Measurements from ENCODE around the gene HOXA3.

HOXA3 gene

GRCh38 chr7:27199849-27200760 lies 47.7 kb upstream of the HOXA3 start, which contains the start of gene HOXA13:
Gene HOXA13 (minus strand): TSS chr7:27200091. CDS start chr7:27200077, 14 bp downstream.
- Histone ChIP-seq H3K4me2 (ENCODE audit: low read depth, low read length) (peak within 1 kb of the TSS; percentile 86), H3K79me2 (ENCODE audit: low read length) (no peaks in the 10 kb centered on the region), H3K27ac (ENCODE audit: low read length) (no peak within 1 kb of the TSS), H3K9me2 (replicated peaks; ENCODE audit: insufficient read depth, low read length) (no peaks in the 10 kb centered on the region), H3K9me3 (replicated peaks; ENCODE audit: insufficient read depth, low read length) (no peaks in the 10 kb centered on the region), H4K20me1 (ENCODE audit: insufficient read depth, low read length) (0 out of 2 replicates have a peak, but pooled peaks cover 3% of the 10 kb centered on the region), H2AFZ (ENCODE audit: low read length) (peak within 1 kb of the TSS; percentile 74), H3K9ac (ENCODE audit: low read length) (no peak within 1 kb of the TSS), H3K36me3 (replicated peaks; ENCODE audit: insufficient read depth, low read length) (no peaks in the 10 kb centered on the region), H3F3A (ENCODE audit: insufficient read depth, low read length) (no peaks in the 10 kb centered on the region), H3K4me3 (ENCODE audit: low read length) (peak within 1 kb of the TSS; percentile 57), H3K4me1 (ENCODE audit: low read length) (no peaks in the 10 kb centered on the region), H3K27me3 (replicated peaks; ENCODE audit: insufficient read depth, low read length) (peaks cover 86% of the 10 kb centered on the region)
- no peak for TF ChIP-seq EZH2 (optimal IDR thresholded peaks at IDR 0.05; ENCODE audit: low read depth, low read length)
- no peak for TF ChIP-seq EZH2phosphoT487 (IDR thresholded peaks at IDR 0.05; ENCODE audit: low read length)
- TF ChIP-seq CTCF (IDR thresholded peaks at IDR 0.05; ENCODE audit: low read length) = no peak
- DNase-seq = peak; percentile 64

GRCh38 chr7:27198871-27199801 lies 46.8 kb upstream of the HOXA3 start:
- H3K9me2 ChIP-seq (replicated peaks; ENCODE audit: insufficient read depth, low read length) = no peaks in the 10 kb centered on the region
- H3K79me2 ChIP-seq (ENCODE audit: low read length) = no peaks in the 10 kb centered on the region
- 0 out of 2 replicates have a peak, but pooled peaks cover 3% of the 10 kb centered on the region for H4K20me1 ChIP-seq (ENCODE audit: insufficient read depth, low read length)
- H3K4me2 ChIP-seq (ENCODE audit: low read depth, low read length) = peak overlapping the region; percentile 57; the same call in 1 of the 2 replicates
- no peak overlapping the region for H3K9ac ChIP-seq (ENCODE audit: low read length)
- no peak overlapping the region for H3K27ac ChIP-seq (ENCODE audit: low read length)
- DNase-seq = no peak
- TF ChIP-seq EZH2 (optimal IDR thresholded peaks at IDR 0.05; ENCODE audit: low read depth, low read length) = no peak
- TF ChIP-seq CTCF (IDR thresholded peaks at IDR 0.05; ENCODE audit: low read length) = no peak
- no peak for TF ChIP-seq EZH2phosphoT487 (IDR thresholded peaks at IDR 0.05; ENCODE audit: low read length)
- no peaks in the 10 kb centered on the region for H3F3A ChIP-seq (ENCODE audit: insufficient read depth, low read length)
- H3K9me3 ChIP-seq (replicated peaks; ENCODE audit: insufficient read depth, low read length) = no peaks in the 10 kb centered on the region
- no peaks in the 10 kb centered on the region for H3K4me1 ChIP-seq (ENCODE audit: low read length)
- no peaks in the 10 kb centered on the region for H3K36me3 ChIP-seq (replicated peaks; ENCODE audit: insufficient read depth, low read length)
- peaks cover 85% of the 10 kb centered on the region for H3K27me3 ChIP-seq (replicated peaks; ENCODE audit: insufficient read depth, low read length)
- no peak overlapping the region for H3K4me3 ChIP-seq (ENCODE audit: low read length)
- H2AFZ ChIP-seq (ENCODE audit: low read length) = no peak overlapping the region

GRCh38 chr7:27198138-27198841 lies 45.9 kb upstream of the HOXA3 start:
- DNase-seq = no peak
- Histone ChIP-seq H3K4me2 (ENCODE audit: low read depth, low read length) (no peak overlapping the region), H3K9ac (ENCODE audit: low read length) (no peak overlapping the region), H3K9me2 (replicated peaks; ENCODE audit: insufficient read depth, low read length) (no peaks in the 10 kb centered on the region), H4K20me1 (ENCODE audit: insufficient read depth, low read length) (0 out of 2 replicates have a peak, but pooled peaks cover 3% of the 10 kb centered on the region), H3K4me3 (ENCODE audit: low read length) (no peak overlapping the region), H3K9me3 (replicated peaks; ENCODE audit: insufficient read depth, low read length) (no peaks in the 10 kb centered on the region), H3K27ac (ENCODE audit: low read length) (no peak overlapping the region), H3F3A (ENCODE audit: insufficient read depth, low read length) (no peaks in the 10 kb centered on the region), H3K79me2 (ENCODE audit: low read length) (no peaks in the 10 kb centered on the region), H3K36me3 (replicated peaks; ENCODE audit: insufficient read depth, low read length) (no peaks in the 10 kb centered on the region), H3K27me3 (replicated peaks; ENCODE audit: insufficient read depth, low read length) (peaks cover 87% of the 10 kb centered on the region), H3K4me1 (ENCODE audit: low read length) (no peaks in the 10 kb centered on the region), H2AFZ (ENCODE audit: low read length) (no peak overlapping the region)
- TF ChIP-seq EZH2 (optimal IDR thresholded peaks at IDR 0.05; ENCODE audit: low read depth, low read length) (no peak), EZH2phosphoT487 (IDR thresholded peaks at IDR 0.05; ENCODE audit: low read length) (no peak), CTCF (IDR thresholded peaks at IDR 0.05; ENCODE audit: low read length) (no peak)

All from MM.1S (cell line).